IPS DF 19.7 (cell line): ENCODE results near the gene IQCF6.
"Not testable (repeated sequence)": the region's sequence is repeated elsewhere in the genome, so short reads cannot be mapped to it uniquely, and the experiment has no call there.

Experiments used
- DNase-seq: peaks from one replicate; pipeline ENCODE4 v3.0.0-alpha.2; 2013; ENCODE audit warnings: low read depth, low spot score

The IQCF6 gene

DNA sequence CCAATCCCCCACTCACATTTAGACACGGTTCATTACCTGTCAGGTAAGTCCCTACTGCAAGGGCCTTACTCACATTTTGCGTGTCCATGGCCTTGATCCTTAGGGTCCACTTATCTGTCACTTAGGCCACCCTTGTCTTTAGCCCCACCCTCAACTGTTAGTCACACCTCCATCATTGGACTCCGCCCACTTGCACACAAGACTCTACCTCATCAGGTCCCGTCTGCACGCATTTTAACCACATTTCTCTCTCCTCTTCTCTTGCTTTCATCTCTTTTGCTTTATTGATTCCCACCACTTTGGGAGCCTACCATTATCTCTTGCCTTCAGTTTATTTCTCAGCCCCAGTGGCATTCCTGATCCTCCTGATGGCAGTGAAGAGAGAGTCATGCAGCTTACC is at the start of gene IQCF6:
Gene IQCF6 (minus strand): TSS at position 101 of the 400 bp plus-strand sequence. CDS start 13 bp downstream, at position 88.
- DNase-seq: no peak

- DNase-seq: no peak
Measured at GRCh38 chr3:51828297-51828696, 49.3 kb upstream of the IQCF6 start.

DNA sequence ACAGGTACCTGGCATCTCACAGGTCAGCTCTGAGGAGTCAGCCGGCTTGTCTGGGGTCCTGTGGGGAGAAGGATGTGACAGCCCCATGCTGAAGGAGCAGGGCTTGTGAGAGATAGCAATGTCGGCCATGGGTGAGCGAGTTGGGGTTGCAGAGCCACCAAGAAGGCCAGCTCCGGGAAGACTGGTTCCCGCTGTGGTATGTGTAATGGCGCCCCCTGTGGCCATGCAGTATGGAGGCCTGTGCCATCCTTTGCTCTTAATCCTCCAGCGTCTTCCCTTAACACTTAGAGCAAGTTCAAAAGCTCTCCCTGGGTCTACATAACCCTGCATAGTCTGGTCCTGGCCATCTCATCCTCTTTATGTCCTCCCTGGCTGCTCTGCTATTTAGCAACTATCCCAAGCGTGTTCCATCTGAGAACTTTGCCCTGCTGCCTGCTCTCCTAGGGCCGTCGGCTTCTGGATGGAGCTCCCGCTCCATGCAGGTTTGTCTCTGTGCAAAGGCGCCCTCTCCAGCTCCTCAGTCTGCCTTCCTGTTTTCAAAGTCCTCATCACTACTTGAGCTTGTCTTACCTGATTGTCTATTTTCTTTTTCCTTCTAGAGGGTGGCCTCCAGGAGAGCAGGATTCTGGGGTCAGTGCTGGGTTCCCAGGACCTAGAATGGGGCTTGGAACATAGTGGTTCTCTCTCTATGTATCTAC is 40.8 kb upstream of the IQCF6 start:
- peak; percentile 48 for DNase-seq

DNA sequence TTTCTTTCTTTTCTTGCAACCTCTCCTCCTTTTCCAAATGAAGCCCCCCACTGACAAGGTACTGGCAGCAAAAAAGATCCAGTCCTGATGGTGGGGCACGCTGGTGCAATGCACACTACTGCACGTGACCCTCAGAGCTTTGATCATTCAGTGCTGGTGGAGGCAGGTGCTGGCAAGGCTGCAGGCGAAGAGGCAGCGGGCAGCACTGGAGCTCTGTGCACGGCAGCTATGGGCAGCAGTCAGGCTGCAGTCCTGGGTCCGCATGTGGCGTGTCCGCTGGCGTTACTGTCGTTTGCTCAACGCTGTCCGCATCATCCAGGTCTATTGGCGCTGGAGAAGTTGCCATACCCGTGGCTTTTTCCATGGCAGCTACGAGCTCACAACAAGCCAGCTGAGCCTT is 40.1 kb upstream of the IQCF6 start:
- no peak for DNase-seq

DNA sequence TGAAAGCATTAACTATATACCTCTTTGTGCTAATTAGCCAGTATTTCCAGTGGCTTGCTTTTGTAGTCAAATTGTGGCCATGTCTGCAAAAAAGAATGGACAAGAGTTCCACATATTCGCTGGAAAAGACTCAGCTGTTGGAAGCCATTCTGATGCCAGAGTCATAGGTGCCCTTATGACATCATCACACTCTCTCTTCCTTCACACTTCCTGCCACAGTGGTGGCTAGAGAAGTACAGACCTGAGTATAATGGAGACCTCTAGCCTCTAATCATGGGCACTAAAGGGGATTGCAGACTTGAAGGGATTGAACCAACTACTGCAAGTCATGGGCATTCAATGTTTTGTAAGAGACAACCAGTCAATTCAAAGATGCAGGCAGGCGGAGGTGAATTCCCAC is 38.3 kb upstream of the IQCF6 start:
- DNase-seq: no peak

GRCh38 chr3:51816723-51817122 is 37.7 kb upstream of the IQCF6 start:
- DNase-seq: no peak

DNA sequence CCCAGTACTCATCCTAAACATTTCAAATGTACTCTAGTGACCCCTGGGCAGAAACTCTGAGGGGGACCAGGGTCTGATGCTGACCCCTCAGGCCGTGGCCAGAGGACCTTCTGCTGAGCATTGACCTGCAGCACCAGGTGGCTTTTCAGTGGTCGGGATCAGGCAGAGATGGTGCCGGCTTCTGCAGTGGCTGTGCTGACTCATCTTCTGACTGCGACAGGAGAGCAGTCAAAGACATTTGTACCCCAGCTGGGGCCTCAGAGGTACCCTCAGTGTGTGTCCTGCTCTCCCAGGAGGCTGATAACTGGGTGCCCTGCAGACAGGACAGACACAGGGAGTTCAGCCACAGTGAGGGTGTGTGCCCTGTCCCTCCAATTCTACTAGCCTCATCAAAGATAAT is 36.6 kb upstream of the IQCF6 start:
- no peak for DNase-seq

DNA sequence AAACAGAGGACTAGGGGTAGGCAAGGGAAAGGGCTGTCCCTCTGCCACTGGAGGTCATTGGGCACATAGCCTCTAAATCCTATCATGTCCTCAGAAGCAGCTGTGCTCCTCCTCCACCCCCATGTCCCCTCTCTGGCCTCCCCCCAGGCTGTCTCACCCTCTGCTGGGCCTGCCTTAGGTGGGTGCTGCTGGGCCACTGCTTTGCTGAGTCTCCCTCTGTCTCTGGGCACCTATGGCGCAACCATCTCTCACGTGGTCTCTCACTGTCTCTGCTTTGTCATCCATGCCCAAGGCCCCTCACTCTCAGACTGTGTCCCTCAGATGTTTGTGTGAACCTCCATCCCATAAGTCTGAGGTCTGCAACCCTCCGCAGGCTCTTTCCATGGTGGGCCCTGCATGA is 35.0 kb upstream of the IQCF6 start:
- no peak for DNase-seq

- DNase-seq: no peak
Measured at GRCh38 chr3:51813539-51813938, 34.5 kb upstream of the IQCF6 start.

DNA sequence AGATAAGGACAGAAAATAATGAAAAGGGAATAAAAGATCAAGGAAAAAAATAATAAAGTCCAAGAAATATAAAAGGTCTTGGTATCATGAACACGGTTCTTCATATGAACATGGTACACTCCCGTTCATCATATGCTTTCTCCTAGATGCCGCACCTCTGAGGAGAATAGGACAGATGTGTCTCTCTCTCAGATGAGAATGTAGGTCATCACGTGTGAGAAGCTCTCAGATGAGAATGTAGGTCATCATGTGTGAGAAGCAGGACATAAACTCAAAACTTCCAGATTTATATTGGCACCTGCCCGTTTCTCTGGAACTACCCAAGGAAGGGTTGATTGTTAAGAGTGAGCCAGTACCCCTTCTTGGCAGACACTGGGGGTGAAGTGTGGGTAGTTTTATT is 29.9 kb upstream of the IQCF6 start:
- no peak for DNase-seq

GRCh38 chr3:51802106-51802703 is 23.2 kb upstream of the IQCF6 start:
- DNase-seq: no peak

- DNase-seq: no peak
Measured at GRCh38 chr3:51800750-51801125, 21.7 kb upstream of the IQCF6 start.

- no peak for DNase-seq
Measured at GRCh38 chr3:51799879-51800749, 21.1 kb upstream of the IQCF6 start.

GRCh38 chr3:51798411-51798963 is 19.4 kb upstream of the IQCF6 start:
- peak; percentile 45 for DNase-seq

DNA sequence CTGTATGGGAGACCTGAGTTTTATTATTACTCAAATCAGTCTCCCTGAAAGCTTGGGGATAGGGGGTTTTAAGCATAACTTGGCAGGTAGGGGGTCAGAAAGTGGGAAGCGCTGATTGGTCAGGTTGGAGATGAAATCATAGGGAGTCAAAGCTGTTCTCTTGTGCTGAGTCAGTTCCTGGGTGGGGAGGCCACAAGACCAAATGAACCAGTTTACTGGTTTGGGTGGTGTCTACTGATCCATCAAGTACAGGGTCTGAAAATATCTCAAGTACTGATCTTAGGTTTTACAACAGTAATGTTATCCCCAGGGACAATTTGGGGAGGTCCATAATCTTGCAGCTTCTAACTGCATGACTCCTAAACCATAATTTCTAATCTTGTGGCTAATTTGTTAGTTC is 17.8 kb upstream of the IQCF6 start:
- no peak for DNase-seq

DNA sequence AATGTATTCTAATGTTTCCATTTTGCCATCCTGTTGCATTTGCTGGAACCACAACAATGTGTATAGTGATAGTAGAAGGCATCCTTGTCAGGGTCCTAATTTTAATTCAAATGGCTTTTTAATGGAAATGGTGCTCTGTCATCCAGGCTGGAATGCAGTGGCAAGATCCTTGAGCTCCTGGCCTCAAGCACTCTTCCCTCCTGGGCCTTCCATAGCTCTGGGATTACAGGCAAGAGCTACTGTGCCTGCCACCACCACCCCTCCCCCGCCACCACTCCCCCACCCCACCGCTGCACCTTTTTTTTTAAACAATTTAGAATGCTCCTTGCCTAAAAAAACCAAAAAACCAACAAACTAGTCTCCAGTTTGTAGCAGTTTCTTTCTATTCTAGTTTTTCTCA is 15.2 kb upstream of the IQCF6 start:
- peak; percentile 81 for DNase-seq

DNA sequence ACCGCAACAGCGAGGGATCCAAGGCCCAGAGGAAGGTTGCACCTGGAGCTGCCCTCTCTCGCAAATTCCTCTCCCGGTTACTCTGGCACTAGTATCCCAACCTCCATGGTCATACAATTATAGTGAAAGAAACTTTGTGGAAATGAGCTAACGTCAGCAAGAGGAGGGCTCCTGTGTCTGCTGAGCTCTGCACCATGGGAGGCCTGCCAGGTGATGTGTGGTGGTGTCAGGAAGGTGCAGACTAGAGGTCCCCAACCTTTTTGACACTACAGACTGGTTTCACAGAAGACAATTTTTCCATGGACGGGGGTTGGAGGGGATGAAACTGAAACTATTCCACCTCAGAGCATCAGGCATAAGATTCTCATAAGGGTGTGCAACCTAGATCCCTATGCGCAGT is 13.2 kb upstream of the IQCF6 start:
- no peak for DNase-seq

DNA sequence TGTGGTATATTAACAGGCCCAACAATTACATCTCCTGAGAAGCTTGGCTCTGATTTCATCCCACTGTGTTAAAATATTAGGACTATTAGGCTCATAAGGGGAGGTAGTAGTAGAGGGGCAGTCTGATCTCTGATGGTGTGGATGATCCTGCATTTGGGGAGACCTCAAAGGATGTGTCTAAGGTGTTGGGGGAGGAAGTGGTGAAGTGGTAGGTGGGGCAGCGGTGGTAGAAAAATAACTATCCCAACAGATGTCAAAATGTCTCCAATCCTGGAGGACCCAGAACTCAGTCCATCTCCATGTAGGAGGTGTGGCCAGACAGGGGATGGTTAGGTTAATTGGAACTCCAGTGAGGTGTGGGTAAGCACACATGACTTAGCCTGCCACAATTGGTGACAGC is 10.4 kb upstream of the IQCF6 start:
- no peak for DNase-seq

DNA sequence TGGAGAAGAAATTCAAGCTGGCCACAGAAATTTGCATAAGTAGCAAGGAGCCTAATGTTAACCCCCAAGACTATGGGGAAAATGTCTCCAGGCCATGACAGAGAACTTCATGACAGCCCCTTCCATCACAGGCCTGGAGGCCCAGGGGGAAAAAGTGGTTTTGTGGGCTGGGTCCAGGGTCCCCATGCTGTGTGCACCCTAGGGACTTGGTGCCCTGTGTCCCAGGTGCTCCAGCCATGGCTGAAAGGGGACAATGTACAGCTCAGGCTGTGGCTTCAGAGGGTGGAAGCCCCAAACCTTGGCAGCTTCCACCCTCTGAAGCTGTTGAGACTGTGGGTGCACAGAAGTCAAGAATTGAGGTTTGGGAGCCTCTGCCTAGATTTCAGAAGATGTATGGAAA is 8.5 kb upstream of the IQCF6 start:
- DNase-seq: not testable (repeated sequence)

DNA sequence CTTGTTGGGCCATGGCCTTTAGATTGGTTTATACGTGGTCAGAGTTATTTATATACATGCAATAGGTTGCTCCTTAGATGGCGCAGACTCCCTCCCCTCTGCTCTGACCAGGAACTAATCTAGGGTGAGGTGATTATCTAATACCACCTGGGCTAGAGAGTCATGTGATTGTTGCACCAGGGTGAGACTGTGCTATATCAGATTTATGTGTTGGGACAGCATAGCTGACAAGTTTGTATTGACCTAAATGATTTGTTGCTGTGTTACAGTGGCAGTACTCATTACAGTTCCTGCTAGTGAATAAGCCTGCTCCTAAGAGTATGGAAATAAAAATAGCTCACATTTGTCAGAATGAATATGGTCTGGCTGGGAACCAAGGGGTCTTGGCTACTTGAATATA is 7.2 kb upstream of the IQCF6 start:
- no peak for DNase-seq

DNA sequence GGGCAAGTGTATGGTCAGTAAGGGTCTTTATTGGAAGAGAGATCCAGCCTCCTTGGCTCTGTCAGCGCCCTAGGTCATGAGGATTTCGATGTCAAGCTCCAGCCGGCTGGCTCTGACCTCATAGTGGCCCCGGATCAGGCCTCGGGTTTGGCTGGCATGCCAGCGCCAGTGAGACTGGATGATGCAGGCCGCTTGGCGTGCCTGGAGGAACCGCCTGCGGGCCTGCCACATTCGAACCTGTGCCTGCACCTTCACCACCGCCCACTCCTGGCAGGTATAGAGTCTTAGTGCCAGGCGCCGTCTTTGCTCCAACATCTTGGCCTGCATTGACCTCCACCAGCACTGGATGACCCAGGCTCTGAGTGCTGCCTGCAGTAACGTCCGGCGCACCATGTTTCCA is 483 bp downstream of the IQCF6 start:
- DNase-seq: no peak

DNA sequence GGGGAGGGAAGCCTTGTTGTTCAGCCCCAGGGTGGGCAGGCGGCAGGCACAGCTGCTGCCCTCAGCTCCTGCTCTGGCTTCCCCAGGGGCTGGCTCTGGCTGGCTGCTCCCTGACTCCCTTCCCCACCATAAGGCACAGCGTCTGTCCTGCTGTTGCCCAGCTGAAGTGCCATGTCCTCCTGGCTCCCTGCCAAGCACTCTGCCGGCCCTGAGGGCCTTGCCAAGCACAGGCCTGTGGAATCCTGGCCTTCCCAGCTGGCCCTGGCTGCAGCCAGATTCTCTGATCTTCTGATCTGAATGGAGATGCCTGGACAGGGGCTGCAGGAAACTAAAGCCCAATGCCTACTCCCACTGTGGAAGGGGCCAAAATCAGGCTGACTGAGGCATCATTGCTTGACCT is 1.1 kb downstream of the IQCF6 start:
- DNase-seq: no peak
